Nephron (organoid): ENCODE data around the gene CREB3L2.

Experiments
- H3K27ac Mint-ChIP-seq, 3 experiments: 2 replicates each; pipeline ENCODE4 v1.8.0; 2020; ENCODE audit warnings: mixed read lengths in 3 of 3, mild to moderate bottlenecking in 2 of 3, moderate library complexity in 1 of 3
- H3K27me3 Mint-ChIP-seq: 2 replicates; pipeline ENCODE4 v1.8.0; 2021; ENCODE audit warnings: low read depth, mild to moderate bottlenecking, moderate library complexity, mixed read lengths
- H3K36me3 Mint-ChIP-seq: 2 replicates; pipeline ENCODE4 v1.8.0; 2020; ENCODE audit warnings: low read depth, mixed read lengths
- H3K4me1 Mint-ChIP-seq: 2 replicates; pipeline ENCODE4 v1.8.0; 2020; ENCODE audit warnings: mixed read lengths
- H3K4me3 Mint-ChIP-seq, 3 experiments: 2 replicates each; pipeline ENCODE4 v1.8.0; 2020; ENCODE audit warnings: mild to moderate bottlenecking in 3 of 3, mixed read lengths in 3 of 3, moderate library complexity in 2 of 3
- H3K9me3 Mint-ChIP-seq: 2 replicates; pipeline ENCODE4 v1.8.0; 2020; ENCODE audit warnings: mixed read lengths
- CTCF ChIP-seq, 3 experiments: fragments of 200-600 bp; sonication (generic); IDR thresholded peaks; one replicate each; pipeline ENCODE4 v1.5.0; 2021; ENCODE audit warnings: antibody characterized with exemption in 3 of 3; ENCODE audit not compliant: unreplicated experiment in 3 of 3

CREB3L2 gene

GRCh38 chr7:137937202-137937560, 64.7 kb downstream of the CREB3L2 start:
- H3K36me3 Mint-ChIP-seq: peaks cover 4% of the 10 kb centered on the region
- no peaks in the 10 kb centered on the region for H3K27me3 Mint-ChIP-seq
- no peak for TF ChIP-seq CTCF (IDR thresholded peaks at IDR 0.05; ENCODE audit: unreplicated experiment in 3 of 3)
- peak overlapping the region in 1 of 3 experiments; percentile 21 for H3K27ac Mint-ChIP-seq
- no peak overlapping the region for H3K4me3 Mint-ChIP-seq
- no peaks in the 10 kb centered on the region for H3K9me3 Mint-ChIP-seq
- H3K4me1 Mint-ChIP-seq: peaks cover 81% of the 10 kb centered on the region

- Mint-ChIP-seq H3K27ac (peak overlapping the region; percentile 21 to 68 (median 40)), H3K4me3 (no peak overlapping the region), H3K9me3 (no peaks in the 10 kb centered on the region), H3K27me3 (no peaks in the 10 kb centered on the region), H3K4me1 (peaks cover 80% of the 10 kb centered on the region), H3K36me3 (no peaks in the 10 kb centered on the region)
- no peak for TF ChIP-seq CTCF (IDR thresholded peaks at IDR 0.05; ENCODE audit: unreplicated experiment in 3 of 3)
These were observed 65.2 kb downstream of the CREB3L2 start for GRCh38 chr7:137936509-137937201.

- H3K4me3 Mint-ChIP-seq: peak overlapping the region in 1 of 3 experiments; percentile 1
- peaks cover 75% of the 10 kb centered on the region for H3K4me1 Mint-ChIP-seq
- peak overlapping the region; percentile 21 to 68 (median 40) for H3K27ac Mint-ChIP-seq
- H3K36me3 Mint-ChIP-seq: no peaks in the 10 kb centered on the region
- H3K9me3 Mint-ChIP-seq: no peaks in the 10 kb centered on the region
- no peak for TF ChIP-seq CTCF (IDR thresholded peaks at IDR 0.05; ENCODE audit: unreplicated experiment in 3 of 3)
- no peaks in the 10 kb centered on the region for H3K27me3 Mint-ChIP-seq
These were observed 65.9 kb downstream of the CREB3L2 start for GRCh38 chr7:137935884-137936508.

GRCh38 chr7:137934941-137935883, 66.7 kb downstream of the CREB3L2 start:
- Mint-ChIP-seq H3K27ac (peak overlapping the region; percentile 40 to 68 (median 55)), H3K27me3 (no peaks in the 10 kb centered on the region), H3K36me3 (peaks cover 4% of the 10 kb centered on the region), H3K4me3 (no peak overlapping the region), H3K9me3 (no peaks in the 10 kb centered on the region), H3K4me1 (peaks cover 72% of the 10 kb centered on the region)
- no peak for TF ChIP-seq CTCF (IDR thresholded peaks at IDR 0.05; ENCODE audit: unreplicated experiment in 3 of 3)

DNA sequence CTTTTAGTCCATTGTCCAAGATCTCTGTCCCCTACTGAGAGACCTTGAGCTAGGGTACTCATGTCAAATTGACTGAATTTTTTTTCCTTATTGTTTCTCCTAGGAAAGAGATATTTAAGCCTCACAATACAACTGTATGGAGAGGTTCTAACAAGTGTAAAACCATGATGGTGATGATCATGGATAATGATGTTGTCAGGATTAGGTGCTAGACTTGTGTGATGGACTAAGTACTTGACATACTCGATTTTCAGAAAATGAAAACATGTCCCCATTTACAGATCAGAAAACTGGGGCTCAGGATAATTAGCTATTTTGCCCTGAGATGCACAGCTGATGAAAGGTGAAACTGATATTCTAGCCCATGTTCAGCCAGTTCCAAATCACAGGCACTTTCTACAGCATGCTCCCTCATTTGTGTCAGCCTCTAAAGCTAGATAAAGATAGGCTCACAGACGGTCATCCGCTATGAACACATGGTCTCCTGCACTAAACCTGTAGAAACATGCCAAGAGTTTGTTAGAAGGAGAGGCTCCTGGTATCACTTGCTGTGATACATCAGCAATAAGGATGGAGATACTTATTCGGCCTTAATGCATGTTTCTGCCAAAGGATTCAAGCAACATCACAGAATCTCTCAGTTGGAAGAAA, 67.6 kb downstream of the CREB3L2 start:
- H3K36me3 Mint-ChIP-seq: peaks cover 6% of the 10 kb centered on the region
- H3K4me1 Mint-ChIP-seq: peaks cover 65% of the 10 kb centered on the region
- no peaks in the 10 kb centered on the region for H3K27me3 Mint-ChIP-seq

More for the DNA sequence above, 67.6 kb downstream of the CREB3L2 start:
- H3K27ac Mint-ChIP-seq: peak overlapping the region in 2 of 3 experiments; percentile 68 to 87
- TF ChIP-seq CTCF (IDR thresholded peaks at IDR 0.05; ENCODE audit: unreplicated experiment in 3 of 3): no peak
- no peak overlapping the region for H3K4me3 Mint-ChIP-seq
- H3K9me3 Mint-ChIP-seq: no peaks in the 10 kb centered on the region
